ENCODE data around the gene CDCA8. TPM values are rescaled to one million over a fixed set of nuclear protein-coding genes. Genes with fewer than 3 reads are reported as not detected.

Gene CDCA8
- total RNA-seq, 1 experiment from 2014 or later = 34.5 TPM

- Mint-ChIP-seq H3K27me3 (ENCODE audit: unreplicated experiment) (peaks cover 25% of the 10 kb centered on the region), H3K27ac (ENCODE audit: unreplicated experiment) (no peak overlapping the region), H3K4me3 (ENCODE audit: low read depth, unreplicated experiment) (no peak overlapping the region), H3K9me3 (ENCODE audit: low read depth, unreplicated experiment) (no peaks in the 10 kb centered on the region), H3K4me1 (ENCODE audit: low read depth, unreplicated experiment) (no peaks in the 10 kb centered on the region), H3K36me3 (ENCODE audit: insufficient read depth, unreplicated experiment) (no peaks in the 10 kb centered on the region)
- TF ChIP-seq CTCF (IDR thresholded peaks at IDR 0.05; ENCODE audit: unreplicated experiment) = no peak
- intact Hi-C loops (cut with micrococcal nuclease; ENCODE audit: unreplicated experiment) = no loop called here
- CTCF ChIA-PET = no interaction called here
- no TSS peak for BruUV-seq (replicated peaks)
- DNase-seq = no peak
Measured at GRCh38 chr1:37672136-37672870, 20.0 kb upstream of the CDCA8 start.

DNA sequence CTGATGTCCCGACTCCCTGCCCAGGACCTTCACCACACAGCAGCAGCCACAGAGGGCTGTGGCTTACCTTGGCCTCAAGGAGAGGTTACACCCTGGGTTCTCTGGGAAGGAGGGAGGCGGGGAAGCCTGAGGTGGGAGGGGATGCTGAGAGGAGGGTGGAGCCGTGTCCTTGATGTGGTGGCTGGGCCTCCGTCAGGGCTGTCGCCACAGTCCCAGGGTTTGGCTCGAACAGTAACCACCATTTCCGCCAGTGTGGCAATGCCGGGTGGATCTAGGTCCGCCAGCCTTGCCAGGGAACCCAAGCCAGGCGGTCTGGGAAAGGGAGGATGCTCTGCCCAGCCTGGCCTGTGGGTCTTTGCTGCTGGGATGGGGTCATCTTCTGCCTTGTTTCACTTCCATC lies 18.4 kb upstream of the CDCA8 start:
- Mint-ChIP-seq H3K27ac (ENCODE audit: unreplicated experiment) (no peak overlapping the region), H3K4me1 (ENCODE audit: low read depth, unreplicated experiment) (no peaks in the 10 kb centered on the region), H3K9me3 (ENCODE audit: low read depth, unreplicated experiment) (no peaks in the 10 kb centered on the region), H3K27me3 (ENCODE audit: unreplicated experiment) (peaks cover 31% of the 10 kb centered on the region), H3K4me3 (ENCODE audit: low read depth, unreplicated experiment) (no peak overlapping the region), H3K36me3 (ENCODE audit: insufficient read depth, unreplicated experiment) (no peaks in the 10 kb centered on the region)
- CTCF ChIA-PET = no interaction called here
- no TSS peak for BruUV-seq (replicated peaks)
- intact Hi-C loops (cut with micrococcal nuclease; ENCODE audit: unreplicated experiment) = no loop called here
- DNase-seq = no peak
- no peak for TF ChIP-seq CTCF (IDR thresholded peaks at IDR 0.05; ENCODE audit: unreplicated experiment)

DNA sequence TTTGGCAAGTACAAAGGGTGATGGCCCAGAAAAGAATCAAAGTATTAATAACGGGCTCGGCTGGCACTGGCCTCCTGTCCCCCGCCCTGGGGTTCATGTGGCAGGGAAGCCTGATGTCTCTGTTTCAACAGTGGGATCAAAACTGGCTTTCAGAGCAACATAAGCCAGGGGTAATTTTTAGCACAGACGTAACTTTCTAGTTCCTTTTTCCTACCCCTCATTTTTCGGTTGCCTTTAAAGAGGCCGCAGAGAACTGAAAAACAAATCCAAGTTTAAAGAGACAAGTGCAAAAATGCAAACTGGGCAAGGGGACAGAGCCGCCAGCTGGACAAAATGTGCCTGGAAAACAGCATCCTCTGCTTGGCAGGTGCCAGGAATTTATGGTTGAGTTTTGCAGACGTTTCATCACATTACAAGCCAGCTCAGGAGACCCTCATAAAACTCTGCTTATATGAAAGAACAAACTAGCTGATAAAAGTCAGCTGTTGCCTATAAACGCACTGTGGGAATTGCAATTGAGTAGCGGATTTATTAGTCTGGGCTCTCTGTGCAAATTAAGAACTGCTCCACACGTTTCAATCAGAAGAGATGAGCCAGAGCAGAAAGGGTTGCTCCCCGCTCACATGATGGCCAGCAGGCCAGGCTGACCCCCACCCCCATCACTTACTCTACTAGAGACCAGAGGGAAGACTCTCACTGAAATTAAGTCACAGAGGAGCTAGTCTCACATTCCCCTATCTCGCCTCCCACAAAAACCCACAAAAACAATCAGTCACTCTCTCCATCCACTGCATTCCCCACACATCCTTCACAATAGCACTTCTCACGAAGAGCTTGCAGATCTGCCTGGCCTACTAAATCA lies 15.8 kb upstream of the CDCA8 start:
- intact Hi-C loops (cut with micrococcal nuclease; ENCODE audit: unreplicated experiment) = no loop called here
- H3K27ac Mint-ChIP-seq (ENCODE audit: unreplicated experiment) = no peak overlapping the region
- H3K4me1 Mint-ChIP-seq (ENCODE audit: low read depth, unreplicated experiment) = no peaks in the 10 kb centered on the region
- CTCF ChIA-PET = interaction anchor here (1.6 kb wide), 1 partner anchor 73 kb away, joined by 4 read pairs; no protein-coding TSS in a partner anchor
- TF ChIP-seq CTCF (IDR thresholded peaks at IDR 0.05; ENCODE audit: unreplicated experiment) = no peak
- no peaks in the 10 kb centered on the region for H3K9me3 Mint-ChIP-seq (ENCODE audit: low read depth, unreplicated experiment)
- H3K27me3 Mint-ChIP-seq (ENCODE audit: unreplicated experiment) = peaks cover 31% of the 10 kb centered on the region
- no peak overlapping the region for H3K4me3 Mint-ChIP-seq (ENCODE audit: low read depth, unreplicated experiment)
- BruUV-seq (replicated peaks) = no TSS peak
- DNase-seq = no peak
- no peaks in the 10 kb centered on the region for H3K36me3 Mint-ChIP-seq (ENCODE audit: insufficient read depth, unreplicated experiment)

- Mint-ChIP-seq H3K27me3 (ENCODE audit: unreplicated experiment) (peaks cover 31% of the 10 kb centered on the region), H3K27ac (ENCODE audit: unreplicated experiment) (no peak overlapping the region), H3K36me3 (ENCODE audit: insufficient read depth, unreplicated experiment) (no peaks in the 10 kb centered on the region), H3K4me3 (ENCODE audit: low read depth, unreplicated experiment) (no peak overlapping the region), H3K9me3 (ENCODE audit: low read depth, unreplicated experiment) (no peaks in the 10 kb centered on the region), H3K4me1 (ENCODE audit: low read depth, unreplicated experiment) (no peaks in the 10 kb centered on the region)
- BruUV-seq (replicated peaks) = no TSS peak
- CTCF ChIA-PET = interaction anchor here (1.6 kb wide), 1 partner anchor 74 kb away, joined by 4 read pairs; no protein-coding TSS in a partner anchor
- intact Hi-C loops (cut with micrococcal nuclease; ENCODE audit: unreplicated experiment) = no loop called here
- TF ChIP-seq CTCF (IDR thresholded peaks at IDR 0.05; ENCODE audit: unreplicated experiment) = no peak
- DNase-seq = no peak
Measured at GRCh38 chr1:37677143-37677439, 15.2 kb upstream of the CDCA8 start.
